ENCODE data around the gene MVB12B. TPM values are rescaled to one million over a fixed set of nuclear protein-coding genes. Genes with fewer than 3 reads are reported as not detected.

The MVB12B gene
- total and polyA plus RNA-seq, 9 donors, result 7.0 to 23.1 (median 17.8) TPM

DNA sequence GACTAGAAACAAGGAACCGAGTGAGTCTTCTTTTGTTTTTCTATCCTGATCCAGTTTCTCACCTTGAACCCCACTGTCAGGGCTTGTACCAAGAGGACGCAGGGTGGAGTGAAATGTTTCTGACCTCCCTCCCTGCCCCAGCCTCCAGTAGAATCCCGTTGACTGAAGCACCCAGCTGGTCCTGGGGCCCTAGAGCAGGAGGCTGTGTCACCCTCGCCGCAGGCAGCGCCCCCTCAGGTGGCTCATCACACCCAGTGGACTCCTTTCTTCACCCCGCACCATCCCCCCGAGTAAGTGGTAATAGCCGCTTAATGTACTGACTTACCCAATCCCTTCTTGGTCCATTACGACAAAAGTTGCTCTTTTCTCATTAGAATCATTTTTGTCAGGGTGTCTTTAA lies 53.8 kb downstream of the MVB12B start:
- DNase-seq, result no peak
- H3K4me3 ChIP-seq, result no peak overlapping the region
- peaks cover 3% of the 10 kb centered on the region for H3K4me1 ChIP-seq (ENCODE audit: insufficient read depth)
- H3K27me3 ChIP-seq, result no peaks in the 10 kb centered on the region
- H3K9me3 ChIP-seq, result no peaks in the 10 kb centered on the region
- no peaks in the 10 kb centered on the region for H3K36me3 ChIP-seq
- no peak overlapping the region for H3K27ac ChIP-seq
- intact Hi-C loops (cut with DNase I), result no loop called here
- TF ChIP-seq POLR2A (IDR thresholded peaks at IDR 0.05), result no peak
- TF ChIP-seq, protein P1, sequence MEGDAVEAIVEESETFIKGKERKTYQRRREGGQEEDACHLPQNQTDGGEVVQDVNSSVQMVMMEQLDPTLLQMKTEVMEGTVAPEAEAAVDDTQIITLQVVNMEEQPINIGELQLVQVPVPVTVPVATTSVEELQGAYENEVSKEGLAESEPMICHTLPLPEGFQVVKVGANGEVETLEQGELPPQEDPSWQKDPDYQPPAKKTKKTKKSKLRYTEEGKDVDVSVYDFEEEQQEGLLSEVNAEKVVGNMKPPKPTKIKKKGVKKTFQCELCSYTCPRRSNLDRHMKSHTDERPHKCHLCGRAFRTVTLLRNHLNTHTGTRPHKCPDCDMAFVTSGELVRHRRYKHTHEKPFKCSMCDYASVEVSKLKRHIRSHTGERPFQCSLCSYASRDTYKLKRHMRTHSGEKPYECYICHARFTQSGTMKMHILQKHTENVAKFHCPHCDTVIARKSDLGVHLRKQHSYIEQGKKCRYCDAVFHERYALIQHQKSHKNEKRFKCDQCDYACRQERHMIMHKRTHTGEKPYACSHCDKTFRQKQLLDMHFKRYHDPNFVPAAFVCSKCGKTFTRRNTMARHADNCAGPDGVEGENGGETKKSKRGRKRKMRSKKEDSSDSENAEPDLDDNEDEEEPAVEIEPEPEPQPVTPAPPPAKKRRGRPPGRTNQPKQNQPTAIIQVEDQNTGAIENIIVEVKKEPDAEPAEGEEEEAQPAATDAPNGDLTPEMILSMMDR (IDR thresholded peaks at IDR 0.05), result no peak
- no peak for TF ChIP-seq EP300 (IDR thresholded peaks at IDR 0.05)
- WGBS, 3 donors, result 91% methylated on average over 10 of the region's 10 CpGs

- DNase-seq, result no peak
- H3K27ac ChIP-seq, result no peak overlapping the region
- no peaks in the 10 kb centered on the region for H3K27me3 ChIP-seq
- H3K36me3 ChIP-seq, result no peaks in the 10 kb centered on the region
- 86 to 94% (median 89%) methylated on average over 6 of the region's 6 CpGs for WGBS, 3 donors
- peaks cover 2% of the 10 kb centered on the region for H3K4me1 ChIP-seq (ENCODE audit: insufficient read depth)
- intact Hi-C loops (cut with DNase I), result no loop called here
- H3K9me3 ChIP-seq, result no peaks in the 10 kb centered on the region
- H3K4me3 ChIP-seq, result no peak overlapping the region
- TF ChIP-seq EP300 (IDR thresholded peaks at IDR 0.05), result no peak
- no peak for TF ChIP-seq POLR2A (IDR thresholded peaks at IDR 0.05)
- TF ChIP-seq, protein P1 (IDR thresholded peaks at IDR 0.05), result no peak
These were observed 54.6 kb downstream of the MVB12B start for GRCh38 chr9:126381195-126381594.

- H3K4me1 ChIP-seq (ENCODE audit: insufficient read depth), result no peaks in the 10 kb centered on the region
- no peak for DNase-seq
- intact Hi-C loops (cut with DNase I), result no loop called here
- WGBS, 3 donors, result 84 to 85% (median 84%) methylated on average over 3 of the region's 3 CpGs
- TF ChIP-seq EP300 (IDR thresholded peaks at IDR 0.05) (no peak), POLR2A (IDR thresholded peaks at IDR 0.05) (no peak)
- TF ChIP-seq, protein P1 (IDR thresholded peaks at IDR 0.05), result no peak
- no peaks in the 10 kb centered on the region for H3K9me3 ChIP-seq
- H3K36me3 ChIP-seq, result no peaks in the 10 kb centered on the region
- no peaks in the 10 kb centered on the region for H3K27me3 ChIP-seq
- no peak overlapping the region for H3K4me3 ChIP-seq
- H3K27ac ChIP-seq, result no peak overlapping the region
These were observed 56.9 kb downstream of the MVB12B start for GRCh38 chr9:126383406-126384046.

GRCh38 chr9:126384926-126385325 lies 58.3 kb downstream of the MVB12B start:
- Histone ChIP-seq H3K4me3 (no peak overlapping the region), H3K27me3 (no peaks in the 10 kb centered on the region), H3K4me1 (ENCODE audit: insufficient read depth) (no peaks in the 10 kb centered on the region), H3K9me3 (no peaks in the 10 kb centered on the region), H3K36me3 (no peaks in the 10 kb centered on the region), H3K27ac (no peak overlapping the region)
- TF ChIP-seq POLR2A (IDR thresholded peaks at IDR 0.05), result no peak
- no peak for TF ChIP-seq EP300 (IDR thresholded peaks at IDR 0.05)
- TF ChIP-seq, protein P1 (IDR thresholded peaks at IDR 0.05), result no peak
- 93 to 98% (median 97%) methylated on average over 7 of the region's 7 CpGs for WGBS, 3 donors
- DNase-seq, result no peak
- intact Hi-C loops (cut with DNase I), result no loop called here
